ENCODE results near the gene RCOR1. TPM values are rescaled to one million over a fixed set of nuclear protein-coding genes. Genes with fewer than 3 reads are reported as not detected.
"Not testable (repeated sequence)": the region's sequence is repeated elsewhere in the genome, so short reads cannot be mapped to it uniquely, and the experiment has no call there.

Gene RCOR1
- total RNA-seq, 1 experiment from 2014 or later, result 25.4 TPM

DNA sequence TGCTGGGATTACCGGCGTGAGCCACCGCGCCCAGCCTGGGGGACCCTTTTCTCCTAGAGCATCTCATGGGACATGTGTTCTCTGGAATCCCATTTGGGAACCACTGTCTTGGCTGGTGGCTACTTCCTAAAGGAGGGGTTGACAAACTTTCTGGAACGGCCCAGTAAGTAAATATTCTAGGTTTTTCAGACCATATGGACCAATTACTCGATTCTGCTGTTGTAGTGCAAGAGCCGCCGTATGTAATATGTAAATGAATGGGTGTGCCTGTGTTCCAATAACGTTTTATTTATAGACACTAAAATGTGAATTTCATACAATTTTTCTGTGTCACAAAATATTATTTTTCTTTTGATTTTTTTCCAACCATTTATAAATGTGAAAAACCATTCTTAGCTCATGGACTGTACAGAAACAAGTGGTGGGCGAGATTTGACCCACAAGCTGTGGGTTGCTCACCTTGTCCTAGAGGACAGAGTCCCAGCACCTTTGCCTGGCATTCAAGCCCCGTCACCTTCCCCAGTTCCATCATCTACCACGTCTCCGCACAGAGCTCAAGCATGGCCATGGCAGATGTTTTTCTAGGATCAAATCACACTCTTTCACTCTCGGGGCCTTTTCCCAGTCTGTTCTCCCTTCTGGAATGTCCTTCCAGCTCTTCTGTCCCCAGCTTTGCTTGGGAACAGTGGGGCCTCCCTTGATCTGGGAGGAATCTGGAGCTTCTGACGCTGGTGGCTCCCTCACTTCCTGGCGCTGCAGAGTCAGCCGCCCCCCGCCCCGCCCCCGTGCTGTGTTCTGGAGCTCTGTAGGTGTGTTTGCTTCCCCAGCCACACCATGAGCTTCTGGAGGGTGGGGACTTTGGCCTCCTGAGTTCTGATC lies 17.9 kb upstream of the RCOR1 start:
- H3K9me3 Mint-ChIP-seq, result no peaks in the 10 kb centered on the region
- peaks cover 31% of the 10 kb centered on the region for H3K4me1 Mint-ChIP-seq
- CTCF ChIA-PET, result interaction anchor here (0.7 to 1.8 kb wide), 15 partner anchors 11 to 198 kb away, joined by 3 to 15 read pairs (median 4); partner anchors contain the start of gene ANKRD9
- peak overlapping the region; percentile 96 for H3K27ac Mint-ChIP-seq
- ATAC-seq, result peak; percentile 76
- peak; percentile 52 for DNase-seq (ENCODE audit: low spot score)
- H3K27me3 Mint-ChIP-seq (ENCODE audit: low read depth), result no peaks in the 10 kb centered on the region
- H3K36me3 Mint-ChIP-seq, result no peaks in the 10 kb centered on the region
- H3K4me3 Mint-ChIP-seq, result no peak overlapping the region
- POLR2A ChIA-PET, result interaction anchor here (0.6 to 1.5 kb wide), 6 partner anchors 11 to 74 kb away, joined by 3 to 9 read pairs (median 3); no protein-coding TSS in a partner anchor
- TF ChIP-seq ZNF219 (CRISPR knock-in tag; IDR thresholded peaks at IDR 0.05; ENCODE audit: borderline replicate concordance) (no peak), ESRRA (CRISPR knock-in tag; IDR thresholded peaks at IDR 0.05; ENCODE audit: borderline replicate concordance) (no peak), GRHL2 (CRISPR knock-in tag; IDR thresholded peaks at IDR 0.05; ENCODE audit: insufficient replicate concordance, severe bottlenecking) (no peak)

DNA sequence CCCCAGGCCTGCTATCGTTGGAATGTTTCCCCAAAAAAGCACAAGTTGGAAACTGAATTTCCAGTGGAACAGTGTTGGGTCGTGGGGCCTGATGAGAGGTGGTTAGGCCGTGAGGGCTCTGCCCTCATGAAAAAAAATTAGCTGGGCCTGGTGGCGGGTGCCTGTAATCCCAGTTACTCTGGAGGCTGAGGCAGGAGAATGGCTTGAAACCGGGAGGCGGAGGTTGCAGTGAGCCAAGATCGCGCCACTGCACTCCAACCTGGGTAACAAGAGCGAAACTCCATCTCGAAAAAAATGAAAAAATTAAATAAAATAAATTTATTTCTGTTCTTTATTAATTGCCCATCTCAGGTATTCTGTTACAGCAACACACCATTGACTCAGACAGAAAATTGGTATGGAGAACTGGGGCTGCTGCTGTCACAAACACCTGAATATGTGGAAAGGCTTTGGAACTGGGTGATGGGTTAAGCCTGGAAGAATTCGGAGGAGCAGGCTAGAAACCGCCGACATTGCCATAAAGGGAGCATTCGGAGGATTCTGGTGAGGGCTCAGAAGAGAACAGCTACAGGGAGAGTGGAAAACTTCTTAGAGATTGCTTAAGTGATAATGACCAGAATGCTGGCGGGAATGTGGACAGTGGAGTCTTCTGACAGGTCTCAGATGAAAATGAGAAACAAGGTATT lies 17.1 kb upstream of the RCOR1 start:
- POLR2A ChIA-PET, result interaction anchor here (0.6 to 1.5 kb wide), 6 partner anchors 10 to 75 kb away, joined by 3 to 9 read pairs (median 3); no protein-coding TSS in a partner anchor
- no peaks in the 10 kb centered on the region for H3K36me3 Mint-ChIP-seq
- CTCF ChIA-PET, result interaction anchor here (0.7 to 1.8 kb wide), 14 partner anchors 10 to 198 kb away, joined by 3 to 15 read pairs (median 4); partner anchors contain the start of gene ANKRD9
- TF ChIP-seq NFE2L1 (CRISPR knock-in tag; IDR thresholded peaks at IDR 0.05) (no peak), JUN (CRISPR knock-in tag; IDR thresholded peaks at IDR 0.05) (no peak)
- ATAC-seq, result peak; percentile 33
- no peak for DNase-seq (ENCODE audit: low spot score)
- no peaks in the 10 kb centered on the region for H3K9me3 Mint-ChIP-seq
- no peak overlapping the region for H3K4me3 Mint-ChIP-seq
- peak overlapping the region; percentile 96 for H3K27ac Mint-ChIP-seq
- no peaks in the 10 kb centered on the region for H3K27me3 Mint-ChIP-seq (ENCODE audit: low read depth)
- H3K4me1 Mint-ChIP-seq, result peaks cover 28% of the 10 kb centered on the region

DNA sequence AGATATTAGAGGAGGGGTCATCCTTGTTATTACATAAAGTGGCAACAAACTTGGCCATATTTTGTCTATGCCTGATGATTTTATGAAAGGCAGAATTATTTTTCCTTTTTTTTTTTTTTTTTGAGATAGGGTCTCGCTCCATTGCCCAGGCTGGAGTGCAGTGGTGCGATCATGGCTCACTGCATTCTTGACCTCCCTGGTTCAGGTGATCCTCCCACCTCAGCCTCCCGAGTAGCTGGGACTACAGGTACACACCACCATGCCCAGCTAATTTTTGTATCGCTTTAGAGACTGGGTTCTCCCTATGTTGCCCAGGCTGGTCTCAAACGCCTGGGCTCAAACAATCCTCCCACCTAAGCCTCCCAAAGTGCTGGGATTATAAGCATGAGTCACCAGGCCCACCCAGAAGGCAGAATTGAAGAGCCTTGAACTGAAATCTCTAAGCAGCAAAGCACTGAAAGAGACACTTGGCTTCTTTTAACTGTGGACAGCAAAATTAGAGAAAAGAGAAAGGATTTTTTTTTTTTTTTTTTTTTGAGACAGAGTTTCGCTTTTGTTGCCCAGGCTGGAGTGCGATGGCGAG lies 16.5 kb upstream of the RCOR1 start:
- ATAC-seq; DNase-seq (ENCODE audit: low spot score); H3K9me3 Mint-ChIP-seq; H3K4me3 Mint-ChIP-seq; POLR2A ChIA-PET; H3K27me3 Mint-ChIP-seq (ENCODE audit: low read depth); H3K27ac Mint-ChIP-seq; H3K36me3 Mint-ChIP-seq: not testable (repeated sequence)
- CTCF ChIA-PET, result interaction anchor here (0.7 to 1.8 kb wide), 2 partner anchors 42 to 51 kb away, joined by 4 to 15 read pairs; no protein-coding TSS in a partner anchor
- H3K4me1 Mint-ChIP-seq, result peaks cover 24% of the 10 kb centered on the region
- peak; percentile 84 for TF ChIP-seq ZNF121 (CRISPR knock-in tag; IDR thresholded peaks at IDR 0.05)

DNA sequence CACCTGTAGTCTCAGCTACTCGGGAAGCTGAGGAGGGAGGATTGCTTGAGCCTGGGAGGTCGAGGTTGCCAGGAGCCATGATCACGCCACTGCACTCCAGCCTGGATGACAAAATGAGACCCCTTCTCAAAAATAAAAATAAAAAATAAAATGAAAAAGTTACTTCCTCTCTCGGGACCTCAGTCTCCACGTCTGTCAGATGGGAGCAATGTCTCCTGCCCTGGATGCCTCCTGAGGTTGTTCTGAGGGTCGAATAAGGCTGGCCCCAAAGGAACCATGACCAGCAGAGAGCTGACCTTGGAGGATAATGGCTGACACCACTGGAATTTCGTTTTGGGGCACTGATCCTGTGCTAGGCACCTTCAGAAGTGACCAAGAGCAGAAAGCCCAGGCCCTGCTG lies 13.6 kb upstream of the RCOR1 start:
- H3K27me3 Mint-ChIP-seq (ENCODE audit: low read depth), result no peaks in the 10 kb centered on the region; the same call in 1 of the 2 replicates
- no peaks in the 10 kb centered on the region for H3K9me3 Mint-ChIP-seq
- POLR2A ChIA-PET, result no interaction called here
- H3K4me1 Mint-ChIP-seq, result peaks cover 15% of the 10 kb centered on the region
- no peak overlapping the region for H3K4me3 Mint-ChIP-seq
- H3K36me3 Mint-ChIP-seq, result no peaks in the 10 kb centered on the region
- DNase-seq (ENCODE audit: low spot score) (no peak), ATAC-seq (no peak)
- CTCF ChIA-PET, result interaction anchor here (1.3 kb wide), 1 partner anchor 16 kb away, joined by 5 read pairs; no protein-coding TSS in a partner anchor
- no peak overlapping the region for H3K27ac Mint-ChIP-seq
- TF ChIP-seq, protein P1, sequence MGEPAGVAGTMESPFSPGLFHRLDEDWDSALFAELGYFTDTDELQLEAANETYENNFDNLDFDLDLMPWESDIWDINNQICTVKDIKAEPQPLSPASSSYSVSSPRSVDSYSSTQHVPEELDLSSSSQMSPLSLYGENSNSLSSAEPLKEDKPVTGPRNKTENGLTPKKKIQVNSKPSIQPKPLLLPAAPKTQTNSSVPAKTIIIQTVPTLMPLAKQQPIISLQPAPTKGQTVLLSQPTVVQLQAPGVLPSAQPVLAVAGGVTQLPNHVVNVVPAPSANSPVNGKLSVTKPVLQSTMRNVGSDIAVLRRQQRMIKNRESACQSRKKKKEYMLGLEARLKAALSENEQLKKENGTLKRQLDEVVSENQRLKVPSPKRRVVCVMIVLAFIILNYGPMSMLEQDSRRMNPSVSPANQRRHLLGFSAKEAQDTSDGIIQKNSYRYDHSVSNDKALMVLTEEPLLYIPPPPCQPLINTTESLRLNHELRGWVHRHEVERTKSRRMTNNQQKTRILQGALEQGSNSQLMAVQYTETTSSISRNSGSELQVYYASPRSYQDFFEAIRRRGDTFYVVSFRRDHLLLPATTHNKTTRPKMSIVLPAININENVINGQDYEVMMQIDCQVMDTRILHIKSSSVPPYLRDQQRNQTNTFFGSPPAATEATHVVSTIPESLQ (CRISPR knock-in tag; IDR thresholded peaks at IDR 0.05), result no peak
- no peak for TF ChIP-seq EMX1 (CRISPR knock-in tag; IDR thresholded peaks at IDR 0.05)
- no peak for TF ChIP-seq TCF7 (CRISPR knock-in tag; IDR thresholded peaks at IDR 0.05; ENCODE audit: low read depth)
- TF ChIP-seq, protein P2, sequence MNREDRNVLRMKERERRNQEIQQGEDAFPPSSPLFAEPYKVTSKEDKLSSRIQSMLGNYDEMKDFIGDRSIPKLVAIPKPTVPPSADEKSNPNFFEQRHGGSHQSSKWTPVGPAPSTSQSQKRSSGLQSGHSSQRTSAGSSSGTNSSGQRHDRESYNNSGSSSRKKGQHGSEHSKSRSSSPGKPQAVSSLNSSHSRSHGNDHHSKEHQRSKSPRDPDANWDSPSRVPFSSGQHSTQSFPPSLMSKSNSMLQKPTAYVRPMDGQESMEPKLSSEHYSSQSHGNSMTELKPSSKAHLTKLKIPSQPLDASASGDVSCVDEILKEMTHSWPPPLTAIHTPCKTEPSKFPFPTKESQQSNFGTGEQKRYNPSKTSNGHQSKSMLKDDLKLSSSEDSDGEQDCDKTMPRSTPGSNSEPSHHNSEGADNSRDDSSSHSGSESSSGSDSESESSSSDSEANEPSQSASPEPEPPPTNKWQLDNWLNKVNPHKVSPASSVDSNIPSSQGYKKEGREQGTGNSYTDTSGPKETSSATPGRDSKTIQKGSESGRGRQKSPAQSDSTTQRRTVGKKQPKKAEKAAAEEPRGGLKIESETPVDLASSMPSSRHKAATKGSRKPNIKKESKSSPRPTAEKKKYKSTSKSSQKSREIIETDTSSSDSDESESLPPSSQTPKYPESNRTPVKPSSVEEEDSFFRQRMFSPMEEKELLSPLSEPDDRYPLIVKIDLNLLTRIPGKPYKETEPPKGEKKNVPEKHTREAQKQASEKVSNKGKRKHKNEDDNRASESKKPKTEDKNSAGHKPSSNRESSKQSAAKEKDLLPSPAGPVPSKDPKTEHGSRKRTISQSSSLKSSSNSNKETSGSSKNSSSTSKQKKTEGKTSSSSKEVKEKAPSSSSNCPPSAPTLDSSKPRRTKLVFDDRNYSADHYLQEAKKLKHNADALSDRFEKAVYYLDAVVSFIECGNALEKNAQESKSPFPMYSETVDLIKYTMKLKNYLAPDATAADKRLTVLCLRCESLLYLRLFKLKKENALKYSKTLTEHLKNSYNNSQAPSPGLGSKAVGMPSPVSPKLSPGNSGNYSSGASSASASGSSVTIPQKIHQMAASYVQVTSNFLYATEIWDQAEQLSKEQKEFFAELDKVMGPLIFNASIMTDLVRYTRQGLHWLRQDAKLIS (CRISPR knock-in tag; IDR thresholded peaks at IDR 0.05; ENCODE audit: borderline replicate concordance), result no peak
- TF ChIP-seq, protein P3, sequence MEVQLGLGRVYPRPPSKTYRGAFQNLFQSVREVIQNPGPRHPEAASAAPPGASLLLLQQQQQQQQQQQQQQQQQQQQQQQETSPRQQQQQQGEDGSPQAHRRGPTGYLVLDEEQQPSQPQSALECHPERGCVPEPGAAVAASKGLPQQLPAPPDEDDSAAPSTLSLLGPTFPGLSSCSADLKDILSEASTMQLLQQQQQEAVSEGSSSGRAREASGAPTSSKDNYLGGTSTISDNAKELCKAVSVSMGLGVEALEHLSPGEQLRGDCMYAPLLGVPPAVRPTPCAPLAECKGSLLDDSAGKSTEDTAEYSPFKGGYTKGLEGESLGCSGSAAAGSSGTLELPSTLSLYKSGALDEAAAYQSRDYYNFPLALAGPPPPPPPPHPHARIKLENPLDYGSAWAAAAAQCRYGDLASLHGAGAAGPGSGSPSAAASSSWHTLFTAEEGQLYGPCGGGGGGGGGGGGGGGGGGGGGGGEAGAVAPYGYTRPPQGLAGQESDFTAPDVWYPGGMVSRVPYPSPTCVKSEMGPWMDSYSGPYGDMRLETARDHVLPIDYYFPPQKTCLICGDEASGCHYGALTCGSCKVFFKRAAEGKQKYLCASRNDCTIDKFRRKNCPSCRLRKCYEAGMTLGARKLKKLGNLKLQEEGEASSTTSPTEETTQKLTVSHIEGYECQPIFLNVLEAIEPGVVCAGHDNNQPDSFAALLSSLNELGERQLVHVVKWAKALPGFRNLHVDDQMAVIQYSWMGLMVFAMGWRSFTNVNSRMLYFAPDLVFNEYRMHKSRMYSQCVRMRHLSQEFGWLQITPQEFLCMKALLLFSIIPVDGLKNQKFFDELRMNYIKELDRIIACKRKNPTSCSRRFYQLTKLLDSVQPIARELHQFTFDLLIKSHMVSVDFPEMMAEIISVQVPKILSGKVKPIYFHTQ (CRISPR knock-in tag; IDR thresholded peaks at IDR 0.05), result no peak
- TF ChIP-seq, protein P4, sequence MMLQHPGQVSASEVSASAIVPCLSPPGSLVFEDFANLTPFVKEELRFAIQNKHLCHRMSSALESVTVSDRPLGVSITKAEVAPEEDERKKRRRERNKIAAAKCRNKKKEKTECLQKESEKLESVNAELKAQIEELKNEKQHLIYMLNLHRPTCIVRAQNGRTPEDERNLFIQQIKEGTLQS (CRISPR knock-in tag; conservative IDR thresholded peaks at IDR 0.05), result no peak
- TF ChIP-seq RORB (CRISPR knock-in tag; IDR thresholded peaks at IDR 0.05), result no peak
- TF ChIP-seq, protein P5, sequence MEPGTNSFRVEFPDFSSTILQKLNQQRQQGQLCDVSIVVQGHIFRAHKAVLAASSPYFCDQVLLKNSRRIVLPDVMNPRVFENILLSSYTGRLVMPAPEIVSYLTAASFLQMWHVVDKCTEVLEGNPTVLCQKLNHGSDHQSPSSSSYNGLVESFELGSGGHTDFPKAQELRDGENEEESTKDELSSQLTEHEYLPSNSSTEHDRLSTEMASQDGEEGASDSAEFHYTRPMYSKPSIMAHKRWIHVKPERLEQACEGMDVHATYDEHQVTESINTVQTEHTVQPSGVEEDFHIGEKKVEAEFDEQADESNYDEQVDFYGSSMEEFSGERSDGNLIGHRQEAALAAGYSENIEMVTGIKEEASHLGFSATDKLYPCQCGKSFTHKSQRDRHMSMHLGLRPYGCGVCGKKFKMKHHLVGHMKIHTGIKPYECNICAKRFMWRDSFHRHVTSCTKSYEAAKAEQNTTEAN (CRISPR knock-in tag; IDR thresholded peaks at IDR 0.05), result no peak
